CD4-positive, alpha-beta T cell treated with Interleukin-4 for 1 hour (primary cell): ENCODE results near the gene HCFC2.
"Not testable (repeated sequence)": the region's sequence is repeated elsewhere in the genome, so short reads cannot be mapped to it uniquely, and the experiment has no call there.

Experiments used
- DNase-seq, 2 donors: peaks; one replicate each; pipeline ENCODE4 v3.0.0-alpha.2; 2020 to 2022

The HCFC2 gene

DNA sequence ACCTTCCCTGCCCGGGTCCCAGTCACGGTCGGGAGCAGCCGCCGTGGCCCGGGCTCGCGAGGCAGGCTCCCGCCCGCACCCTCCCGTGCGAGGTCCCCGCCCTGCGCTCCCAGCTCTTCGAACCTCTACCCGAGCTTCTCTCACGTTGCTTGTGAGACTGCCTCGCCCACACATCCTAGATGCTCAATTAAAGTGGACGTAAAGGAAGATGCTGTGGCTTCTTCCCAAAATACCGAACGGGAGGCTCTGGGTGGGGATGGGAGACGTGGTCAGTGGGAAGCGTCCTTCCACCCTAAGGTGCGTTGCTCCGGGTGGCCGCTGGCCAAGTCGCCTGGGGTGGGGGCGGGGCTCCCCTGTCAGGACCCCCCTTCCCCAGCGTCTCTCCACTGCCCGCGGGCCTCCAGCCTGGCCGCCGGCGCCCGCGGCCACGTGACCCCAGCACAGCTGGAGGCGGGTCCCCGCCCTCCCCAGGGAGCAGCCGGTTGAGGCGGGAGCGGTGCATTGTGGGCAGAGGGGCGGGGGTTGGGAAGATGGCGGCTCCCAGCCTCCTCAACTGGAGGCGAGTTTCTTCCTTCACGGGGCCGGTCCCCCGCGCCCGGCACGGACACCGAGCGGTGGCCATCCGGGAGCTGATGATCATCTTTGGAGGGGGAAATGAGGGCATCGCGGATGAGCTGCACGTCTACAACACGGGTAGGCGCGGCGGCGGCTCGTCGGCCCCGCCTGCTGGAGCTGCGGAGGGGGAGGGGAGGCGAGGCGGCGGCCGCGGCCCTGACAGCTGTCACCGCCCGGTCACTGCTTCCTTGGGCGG, at the start of gene HCFC2:
HCFC2 (plus strand) TSS at position 501 of the 811 bp plus-strand sequence; CDS start at position 531, 30 bp downstream.
- DNase-seq = peak; percentile 86 to 87

- not testable (repeated sequence) for DNase-seq
These were observed 42.5 kb upstream of the HCFC2 start for GRCh38 chr12:104021862-104022261.

- DNase-seq = no peak
These were observed 41.5 kb upstream of the HCFC2 start for GRCh38 chr12:104022786-104023185.

- no peak for DNase-seq
These were observed 40.6 kb upstream of the HCFC2 start for GRCh38 chr12:104023710-104024109.

DNA sequence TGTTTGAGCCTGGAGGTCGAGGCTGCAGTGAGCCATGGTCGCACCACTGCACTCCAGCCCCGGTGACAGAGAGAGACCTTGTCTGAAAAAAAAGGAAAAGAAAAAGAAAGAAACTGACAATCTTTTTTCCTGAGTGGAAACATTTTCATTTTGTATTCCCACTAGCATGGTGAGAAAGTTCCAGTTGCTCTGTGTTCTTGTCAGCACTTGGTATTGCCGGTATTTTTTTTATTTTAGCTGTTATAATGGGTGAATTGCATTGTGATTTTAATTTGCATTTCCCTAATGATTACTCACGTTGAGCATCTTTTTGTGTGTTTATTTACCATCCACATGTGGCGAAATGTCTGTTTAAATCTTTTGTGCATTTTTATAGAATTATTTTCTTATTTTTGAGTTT, 40.0 kb upstream of the HCFC2 start:
- DNase-seq = no peak

DNA sequence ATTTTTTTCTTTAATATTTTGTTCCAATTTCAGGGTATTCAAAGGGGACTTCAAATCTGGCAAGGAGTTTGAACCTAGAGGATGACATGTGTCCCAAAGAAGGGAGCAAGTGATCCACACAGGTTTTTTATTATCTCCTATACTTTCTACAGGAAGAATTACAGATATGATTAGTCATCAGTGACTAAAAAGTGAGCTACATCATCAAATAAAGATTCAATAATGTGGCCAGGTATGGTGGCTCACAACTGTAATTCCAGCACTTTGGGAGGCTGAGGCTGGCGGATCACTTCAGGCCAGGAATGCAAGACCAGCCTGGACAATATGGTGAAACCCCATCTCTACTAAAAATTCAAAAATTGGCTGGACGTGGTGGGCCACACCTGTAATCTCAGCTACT, 38.6 kb upstream of the HCFC2 start:
- DNase-seq = no peak

- no peak for DNase-seq
These were observed 37.3 kb upstream of the HCFC2 start for GRCh38 chr12:104026841-104027599.

DNA sequence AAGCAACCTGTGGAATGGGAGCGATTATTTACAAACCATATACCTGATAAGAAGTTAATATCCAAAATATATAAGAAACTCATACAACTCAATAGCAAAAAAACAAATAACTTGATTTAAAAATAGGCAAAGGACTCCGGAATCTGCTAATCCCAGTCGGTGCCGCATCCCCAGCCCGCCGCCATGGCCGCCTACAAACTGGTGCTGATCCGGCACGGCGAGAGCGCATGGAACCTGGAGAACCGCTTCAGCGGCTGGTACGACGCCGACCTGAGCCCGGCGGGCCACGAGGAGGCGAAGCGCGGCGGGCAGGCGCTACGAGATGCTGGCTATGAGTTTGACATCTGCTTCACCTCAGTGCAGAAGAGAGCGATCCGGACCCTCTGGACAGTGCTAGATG, 33.7 kb upstream of the HCFC2 start:
- DNase-seq = not testable (repeated sequence)

DNA sequence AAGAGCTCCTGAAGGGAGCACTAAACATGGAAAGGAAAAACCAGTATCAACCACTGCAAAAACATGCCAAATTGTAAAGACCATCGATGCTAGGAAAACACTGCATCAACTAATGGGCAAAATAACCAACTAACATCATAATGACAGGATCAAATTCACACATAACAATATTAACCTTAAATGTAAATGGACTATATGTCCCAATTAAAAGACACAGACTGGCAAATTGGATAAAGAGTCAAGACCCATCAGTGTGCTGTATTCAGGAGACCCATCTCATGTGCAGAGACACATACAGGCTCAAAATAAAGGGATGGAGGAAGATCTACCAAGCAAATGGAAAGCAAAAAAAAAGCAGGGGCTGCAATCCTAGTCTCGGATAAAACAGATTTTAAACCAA, 28.2 kb upstream of the HCFC2 start:
- DNase-seq = not testable (repeated sequence)

DNA sequence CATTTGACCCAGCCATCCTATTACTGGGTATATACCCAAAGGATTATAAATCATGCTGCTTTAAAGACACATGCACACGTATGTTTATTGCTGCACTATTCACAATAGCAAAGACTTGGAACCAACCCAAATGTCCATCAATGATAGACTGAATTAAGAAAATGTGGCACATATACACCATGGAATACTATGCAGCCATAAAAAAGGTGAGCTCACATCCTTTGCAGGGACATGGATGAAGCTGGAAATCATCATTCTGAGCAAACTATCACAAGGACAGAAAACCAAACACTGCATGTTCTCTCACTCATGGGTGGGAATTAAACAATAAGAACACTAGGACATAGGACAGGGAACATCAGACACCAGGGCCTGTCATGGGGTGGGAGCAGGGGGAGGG, 24.6 kb upstream of the HCFC2 start:
- not testable (repeated sequence) for DNase-seq

- no peak for DNase-seq
These were observed 21.8 kb upstream of the HCFC2 start for GRCh38 chr12:104042580-104042979.

DNA sequence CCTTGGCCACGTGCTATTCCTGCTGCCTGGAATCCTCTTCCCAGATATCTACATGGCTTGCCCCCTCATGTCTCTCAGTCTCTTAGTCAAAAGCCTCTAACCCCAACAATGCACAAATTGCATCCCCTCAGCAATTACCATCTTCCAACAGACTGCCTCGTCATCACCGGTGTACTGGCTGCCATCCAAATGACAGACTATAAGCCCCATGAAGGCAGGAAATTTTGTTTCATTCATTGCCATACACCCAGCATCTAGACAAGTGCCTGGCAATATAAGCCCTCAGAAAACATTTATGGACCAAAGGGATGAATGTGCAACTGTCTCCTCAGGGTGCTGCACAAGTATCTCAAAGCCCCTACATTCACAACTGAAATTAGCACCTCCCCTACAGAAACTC, 20.2 kb upstream of the HCFC2 start:
- no peak for DNase-seq

DNA sequence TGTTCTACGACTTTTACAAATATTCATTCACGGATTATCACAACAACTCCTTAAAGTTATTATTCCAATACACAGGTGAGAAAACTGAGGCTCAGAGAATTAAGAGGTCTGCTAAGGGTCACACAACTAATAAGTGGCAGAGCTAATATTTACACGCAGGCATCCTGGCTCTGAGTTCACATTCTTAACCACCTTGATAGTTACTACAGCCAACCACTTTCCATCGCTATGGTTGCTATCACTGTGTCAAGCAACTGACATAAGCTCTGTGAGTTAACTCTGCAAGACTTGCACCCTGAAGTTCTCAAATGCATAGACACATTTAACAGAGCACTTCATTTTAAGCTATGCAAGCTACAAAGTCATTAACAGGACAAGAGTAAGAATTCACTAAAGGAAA, 18.0 kb upstream of the HCFC2 start:
- DNase-seq = no peak

GRCh38 chr12:104048162-104048561, 16.2 kb upstream of the HCFC2 start:
- no peak for DNase-seq

DNA sequence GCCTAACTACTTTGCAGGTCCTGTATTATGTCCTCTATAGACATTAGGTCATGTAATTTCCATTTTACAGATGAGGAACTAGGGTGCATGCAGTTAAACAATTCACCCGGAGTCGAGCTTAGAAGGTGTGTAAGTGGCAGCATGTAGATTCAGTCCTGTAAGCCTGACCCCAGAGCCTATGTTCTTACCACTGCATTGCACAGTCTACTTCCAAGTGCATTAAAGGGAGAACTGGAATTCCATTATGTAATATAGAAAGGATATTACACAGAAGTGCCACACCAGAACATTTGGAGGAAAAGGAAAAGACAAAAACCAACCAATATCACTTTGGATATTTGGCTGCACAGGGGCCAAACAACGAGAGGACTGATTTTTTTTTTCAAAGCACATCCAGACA, 15.5 kb upstream of the HCFC2 start:
- no peak for DNase-seq

DNA sequence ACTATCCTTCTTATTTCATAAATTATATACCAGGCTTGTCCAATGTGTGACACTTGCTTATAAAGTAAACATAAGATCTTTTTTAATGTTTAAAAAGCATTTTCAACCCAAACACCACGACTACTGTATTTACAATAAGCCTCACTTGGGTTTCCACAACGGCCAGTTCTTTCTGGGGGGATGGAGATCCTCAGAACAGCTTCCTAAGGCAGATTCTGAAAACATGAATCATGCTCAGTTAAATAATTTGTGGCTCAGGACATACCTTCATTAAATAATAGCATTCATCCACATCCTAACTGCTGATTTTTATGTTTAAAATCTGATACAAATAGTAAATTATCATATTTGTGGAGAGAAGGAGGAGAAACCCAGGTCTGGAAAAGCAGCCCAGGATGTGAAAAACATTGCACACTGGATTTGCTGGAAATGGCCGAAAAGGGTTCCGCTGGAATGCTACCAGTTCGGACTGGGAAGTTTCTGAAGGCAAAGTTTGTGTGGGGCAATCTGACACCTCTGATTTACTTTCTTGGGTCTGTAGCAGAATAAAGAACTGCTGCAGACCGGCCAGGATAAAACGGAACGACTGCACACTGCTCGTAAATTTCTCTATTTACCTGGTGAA, 14.9 kb upstream of the HCFC2 start:
- no peak for DNase-seq

- no peak for DNase-seq
These were observed 14.4 kb upstream of the HCFC2 start, which contains the start of gene GLT8D2 for GRCh38 chr12:104049903-104050356. GLT8D2 (minus strand) TSS chr12:104050187; CDS start chr12:104019648, 30,539 bp downstream.

GRCh38 chr12:104050436-104050835, 13.9 kb upstream of the HCFC2 start:
- DNase-seq = no peak

- no peak for DNase-seq
These were observed 9.5 kb upstream of the HCFC2 start for GRCh38 chr12:104054681-104055346.

DNA sequence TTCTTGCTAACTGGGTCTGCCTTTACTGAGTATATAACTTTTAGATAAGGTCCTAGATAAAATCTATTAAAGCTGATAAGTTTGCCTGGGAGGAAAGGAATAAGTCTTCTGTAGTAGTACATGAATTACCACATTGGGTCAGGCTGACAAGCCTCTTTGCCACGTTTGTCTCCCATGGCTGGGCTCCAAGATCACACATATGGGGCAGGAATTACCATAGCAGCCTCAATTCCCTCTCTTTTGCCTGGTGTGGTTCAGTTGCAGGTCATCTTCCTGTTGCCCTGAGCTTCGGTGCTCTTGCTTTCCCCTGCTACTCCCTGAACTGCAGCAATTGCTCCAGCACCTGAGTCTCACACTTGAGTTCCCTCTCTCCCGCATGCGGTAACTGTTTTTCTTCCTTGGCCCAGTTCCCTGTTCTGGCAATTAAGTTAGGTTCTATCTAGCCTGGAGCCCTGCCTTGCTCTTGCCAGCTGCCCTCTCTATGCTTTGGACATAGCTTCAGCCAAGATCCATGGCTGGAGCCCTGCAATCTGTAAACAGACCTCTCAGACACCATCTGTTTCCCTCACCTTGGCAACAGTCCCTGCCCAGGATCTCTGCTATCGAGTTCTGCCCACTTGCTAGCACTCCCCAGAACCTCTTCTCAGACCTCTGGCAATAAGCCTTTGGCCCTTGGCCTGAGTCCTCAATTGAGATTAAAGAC, 8.5 kb upstream of the HCFC2 start:
- DNase-seq = no peak

GRCh38 chr12:104056419-104056972, 7.8 kb upstream of the HCFC2 start:
- DNase-seq = no peak

- DNase-seq = peak in 1 of 2 donors; percentile 35
These were observed 6.5 kb upstream of the HCFC2 start for GRCh38 chr12:104057771-104058197.
